Measurements from ENCODE around the gene TCIRG1.
"Not testable (repeated sequence)": the region's sequence is repeated elsewhere in the genome, so short reads cannot be mapped to it uniquely, and the experiment has no call there.

Gene TCIRG1

GRCh38 chr11:68092946-68093345, 54.1 kb downstream of the TCIRG1 start:
- not testable (repeated sequence) for DNase-seq

- DNase-seq, result no peak
Measured at GRCh38 chr11:68093565-68093964, 54.7 kb downstream of the TCIRG1 start.

- DNase-seq, result no peak
Measured at GRCh38 chr11:68096962-68097361, 58.1 kb downstream of the TCIRG1 start.

- DNase-seq, result no peak
Measured at GRCh38 chr11:68099057-68099456, 60.2 kb downstream of the TCIRG1 start.

- no peak for DNase-seq
Measured at GRCh38 chr11:68099474-68100405, 60.9 kb downstream of the TCIRG1 start.

All from GDM1 (cell line).